ENCODE results near the gene KIF1A.

DNA sequence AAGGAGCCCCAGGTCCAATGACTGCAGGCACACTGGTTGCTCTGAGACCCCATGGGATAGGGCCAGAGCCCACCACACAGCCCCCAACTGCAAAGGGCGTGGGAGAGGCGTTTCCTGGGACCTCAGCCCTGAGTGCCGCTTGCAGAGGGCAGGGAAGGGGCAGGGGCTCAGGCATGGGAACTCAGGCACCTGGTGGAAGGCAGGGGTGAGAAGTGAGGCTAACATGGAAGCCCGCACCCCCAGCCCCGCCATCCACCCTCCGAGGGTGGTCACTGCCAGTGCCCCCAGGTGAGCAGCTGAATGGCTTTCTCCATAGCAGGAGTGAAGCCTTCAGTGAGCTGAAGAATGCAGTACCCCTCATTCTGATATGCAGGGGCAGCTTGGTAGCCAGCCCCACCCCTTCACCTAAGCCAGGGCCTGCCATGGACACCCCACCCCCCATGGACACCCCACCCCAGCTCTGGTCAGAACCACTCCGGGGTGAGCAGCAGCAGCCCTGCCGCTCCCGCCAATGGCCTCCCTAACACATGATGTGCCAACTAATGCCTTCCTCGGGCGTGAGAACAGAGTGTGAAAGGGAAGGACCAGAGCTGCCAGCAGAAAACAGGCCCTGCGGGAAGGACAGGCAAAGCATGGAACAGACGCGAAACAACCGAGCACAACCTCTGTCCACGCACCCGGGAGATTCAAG lies 6.6 kb downstream of the KIF1A start:
- TF ChIP-seq, protein P1, sequence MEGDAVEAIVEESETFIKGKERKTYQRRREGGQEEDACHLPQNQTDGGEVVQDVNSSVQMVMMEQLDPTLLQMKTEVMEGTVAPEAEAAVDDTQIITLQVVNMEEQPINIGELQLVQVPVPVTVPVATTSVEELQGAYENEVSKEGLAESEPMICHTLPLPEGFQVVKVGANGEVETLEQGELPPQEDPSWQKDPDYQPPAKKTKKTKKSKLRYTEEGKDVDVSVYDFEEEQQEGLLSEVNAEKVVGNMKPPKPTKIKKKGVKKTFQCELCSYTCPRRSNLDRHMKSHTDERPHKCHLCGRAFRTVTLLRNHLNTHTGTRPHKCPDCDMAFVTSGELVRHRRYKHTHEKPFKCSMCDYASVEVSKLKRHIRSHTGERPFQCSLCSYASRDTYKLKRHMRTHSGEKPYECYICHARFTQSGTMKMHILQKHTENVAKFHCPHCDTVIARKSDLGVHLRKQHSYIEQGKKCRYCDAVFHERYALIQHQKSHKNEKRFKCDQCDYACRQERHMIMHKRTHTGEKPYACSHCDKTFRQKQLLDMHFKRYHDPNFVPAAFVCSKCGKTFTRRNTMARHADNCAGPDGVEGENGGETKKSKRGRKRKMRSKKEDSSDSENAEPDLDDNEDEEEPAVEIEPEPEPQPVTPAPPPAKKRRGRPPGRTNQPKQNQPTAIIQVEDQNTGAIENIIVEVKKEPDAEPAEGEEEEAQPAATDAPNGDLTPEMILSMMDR (IDR thresholded peaks at IDR 0.05; ENCODE audit: insufficient read depth, low read length), result no peak
- TF ChIP-seq, protein P2, sequence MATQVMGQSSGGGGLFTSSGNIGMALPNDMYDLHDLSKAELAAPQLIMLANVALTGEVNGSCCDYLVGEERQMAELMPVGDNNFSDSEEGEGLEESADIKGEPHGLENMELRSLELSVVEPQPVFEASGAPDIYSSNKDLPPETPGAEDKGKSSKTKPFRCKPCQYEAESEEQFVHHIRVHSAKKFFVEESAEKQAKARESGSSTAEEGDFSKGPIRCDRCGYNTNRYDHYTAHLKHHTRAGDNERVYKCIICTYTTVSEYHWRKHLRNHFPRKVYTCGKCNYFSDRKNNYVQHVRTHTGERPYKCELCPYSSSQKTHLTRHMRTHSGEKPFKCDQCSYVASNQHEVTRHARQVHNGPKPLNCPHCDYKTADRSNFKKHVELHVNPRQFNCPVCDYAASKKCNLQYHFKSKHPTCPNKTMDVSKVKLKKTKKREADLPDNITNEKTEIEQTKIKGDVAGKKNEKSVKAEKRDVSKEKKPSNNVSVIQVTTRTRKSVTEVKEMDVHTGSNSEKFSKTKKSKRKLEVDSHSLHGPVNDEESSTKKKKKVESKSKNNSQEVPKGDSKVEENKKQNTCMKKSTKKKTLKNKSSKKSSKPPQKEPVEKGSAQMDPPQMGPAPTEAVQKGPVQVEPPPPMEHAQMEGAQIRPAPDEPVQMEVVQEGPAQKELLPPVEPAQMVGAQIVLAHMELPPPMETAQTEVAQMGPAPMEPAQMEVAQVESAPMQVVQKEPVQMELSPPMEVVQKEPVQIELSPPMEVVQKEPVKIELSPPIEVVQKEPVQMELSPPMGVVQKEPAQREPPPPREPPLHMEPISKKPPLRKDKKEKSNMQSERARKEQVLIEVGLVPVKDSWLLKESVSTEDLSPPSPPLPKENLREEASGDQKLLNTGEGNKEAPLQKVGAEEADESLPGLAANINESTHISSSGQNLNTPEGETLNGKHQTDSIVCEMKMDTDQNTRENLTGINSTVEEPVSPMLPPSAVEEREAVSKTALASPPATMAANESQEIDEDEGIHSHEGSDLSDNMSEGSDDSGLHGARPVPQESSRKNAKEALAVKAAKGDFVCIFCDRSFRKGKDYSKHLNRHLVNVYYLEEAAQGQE (IDR thresholded peaks at IDR 0.05; ENCODE audit: insufficient replicate concordance, low read depth), result no peak
- TF ChIP-seq POLR2AphosphoS5 (IDR thresholded peaks at IDR 0.05; ENCODE audit: low read depth), result no peak
- TF ChIP-seq GABPA (IDR thresholded peaks at IDR 0.05; ENCODE audit: low read depth), result no peak

All from HL-60 (cell line).